CD4-positive, alpha-beta T cell treated with Interleukin-4 for 1 hour (primary cell): ENCODE data around the gene SMARCA2.

Source experiments
- DNase-seq, 2 donors: peaks; one replicate each; pipeline ENCODE4 v3.0.0-alpha.2; 2020 to 2022

SMARCA2 gene

DNA sequence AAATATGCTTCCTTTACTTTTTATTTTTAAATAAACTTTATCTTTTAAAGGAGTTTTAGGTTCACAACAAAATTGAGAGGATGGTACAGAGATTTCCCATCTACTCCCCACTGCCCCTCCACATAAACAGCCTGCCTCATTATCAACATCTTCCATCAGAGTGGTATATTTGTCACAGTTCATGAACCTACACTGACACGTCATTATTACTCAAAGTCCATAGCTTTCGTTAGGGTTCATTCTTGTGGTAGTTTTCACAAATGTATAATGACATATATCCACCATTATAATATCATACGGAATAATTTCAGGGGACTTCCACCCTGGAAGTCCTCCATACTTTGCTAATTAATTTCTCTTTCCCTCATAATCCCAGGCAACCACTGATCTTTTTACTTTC is 204.9 kb downstream of the SMARCA2 start:
- no peak for DNase-seq

- DNase-seq, result no peak
Observed at GRCh38 chr9:2227144-2227867, 212.2 kb downstream of the SMARCA2 start.

GRCh38 chr9:2228132-2228531 is 213.0 kb downstream of the SMARCA2 start:
- DNase-seq, result no peak

- DNase-seq, result no peak
Observed at GRCh38 chr9:2228641-2229040, 213.5 kb downstream of the SMARCA2 start.

- DNase-seq, result no peak
Observed at GRCh38 chr9:2229109-2229721, 214.1 kb downstream of the SMARCA2 start.

- DNase-seq, result no peak
Observed at GRCh38 chr9:2230362-2230761, 215.2 kb downstream of the SMARCA2 start.

GRCh38 chr9:2231101-2231500 is 216.0 kb downstream of the SMARCA2 start:
- DNase-seq, result no peak

DNA sequence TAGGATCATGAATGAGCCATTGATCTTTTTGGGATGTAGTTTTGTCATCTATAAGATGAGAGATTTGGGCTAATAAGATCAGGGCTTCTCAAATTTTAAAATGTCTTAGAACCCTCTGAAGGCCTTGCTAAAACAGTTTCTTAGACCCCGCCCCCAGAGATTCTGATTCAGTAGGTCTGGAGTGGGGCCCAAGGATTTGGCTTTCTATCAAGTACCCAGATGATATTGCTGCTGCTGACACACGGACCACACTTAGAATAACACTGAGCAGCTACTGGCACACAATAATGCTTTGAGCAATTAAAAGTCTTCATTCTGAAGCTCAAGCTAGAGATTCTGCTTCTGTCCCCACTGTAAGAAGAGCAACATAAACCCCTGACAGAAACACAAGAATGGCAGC is 216.7 kb downstream of the SMARCA2 start:
- no peak for DNase-seq

- DNase-seq, result no peak
Observed at GRCh38 chr9:2233274-2233673, 218.1 kb downstream of the SMARCA2 start.

- no peak for DNase-seq
Observed at GRCh38 chr9:2234371-2234893, 219.3 kb downstream of the SMARCA2 start.

- DNase-seq, result no peak
Observed at GRCh38 chr9:2235623-2236022, 220.5 kb downstream of the SMARCA2 start.

- no peak for DNase-seq
Observed at GRCh38 chr9:2236850-2237249, 221.7 kb downstream of the SMARCA2 start.

DNA sequence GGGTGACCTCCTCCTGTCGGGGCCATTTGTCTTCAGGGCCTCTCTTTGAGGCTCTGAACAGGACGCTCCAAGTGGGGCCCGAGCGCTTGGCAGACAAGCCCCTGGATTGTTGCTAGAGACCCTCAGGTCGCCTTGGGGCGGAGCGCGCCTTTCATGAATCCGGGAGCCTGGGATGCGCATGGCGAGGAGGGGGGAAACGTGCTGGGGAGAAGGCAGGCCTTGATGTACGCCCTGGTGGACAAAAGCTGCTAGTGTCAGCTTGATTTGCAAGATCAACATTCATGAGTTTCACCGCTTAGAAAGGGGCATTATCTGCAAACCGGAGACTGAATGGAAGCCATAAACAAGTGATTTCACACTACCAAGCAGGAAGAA is 226.3 kb downstream of the SMARCA2 start:
- no peak for DNase-seq

DNA sequence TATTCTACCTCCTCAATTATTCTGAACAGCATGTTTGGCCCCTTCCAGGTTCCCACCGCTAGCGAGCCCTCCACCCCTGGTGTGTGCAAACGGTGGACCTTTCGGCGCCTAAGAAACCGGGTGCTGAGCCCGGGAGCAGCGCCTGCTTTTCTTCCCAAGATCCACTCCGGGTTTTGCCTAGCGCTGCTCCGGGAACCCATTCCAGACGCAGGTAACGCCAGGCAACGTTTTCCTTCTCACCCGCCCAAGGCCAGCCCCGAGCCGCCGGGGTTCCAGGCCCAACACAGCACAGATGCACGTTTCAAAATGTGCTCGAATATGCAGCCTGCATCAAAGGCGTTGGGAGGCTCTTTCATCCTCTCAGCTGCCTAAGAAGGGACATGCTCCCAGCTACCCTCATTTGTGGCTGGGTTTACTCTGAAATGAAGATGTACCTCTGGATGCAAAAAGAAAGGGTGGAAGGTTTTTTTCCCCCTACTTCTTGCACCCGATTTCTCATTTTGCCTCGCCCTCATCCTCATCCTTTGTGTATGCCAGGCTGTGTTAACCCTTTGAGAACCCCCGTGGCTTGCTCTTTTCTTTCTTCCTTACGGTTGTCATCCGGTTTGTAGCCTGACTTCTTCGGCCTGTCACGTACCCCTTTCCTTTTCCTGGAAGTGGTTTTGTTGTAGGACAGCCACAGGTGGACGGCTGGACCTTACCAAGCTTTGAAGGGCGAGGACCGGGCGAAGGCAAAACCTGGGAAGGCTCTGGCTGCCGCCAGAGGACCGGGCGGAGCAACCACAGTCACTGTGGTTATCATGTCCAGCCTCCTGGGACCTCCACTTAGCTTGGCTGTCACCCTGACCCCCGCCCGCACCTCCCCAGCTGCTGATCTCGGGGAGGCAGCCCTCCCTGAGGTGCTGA is 226.9 kb downstream of the SMARCA2 start:
- DNase-seq, result peak; percentile 57 to 71

DNA sequence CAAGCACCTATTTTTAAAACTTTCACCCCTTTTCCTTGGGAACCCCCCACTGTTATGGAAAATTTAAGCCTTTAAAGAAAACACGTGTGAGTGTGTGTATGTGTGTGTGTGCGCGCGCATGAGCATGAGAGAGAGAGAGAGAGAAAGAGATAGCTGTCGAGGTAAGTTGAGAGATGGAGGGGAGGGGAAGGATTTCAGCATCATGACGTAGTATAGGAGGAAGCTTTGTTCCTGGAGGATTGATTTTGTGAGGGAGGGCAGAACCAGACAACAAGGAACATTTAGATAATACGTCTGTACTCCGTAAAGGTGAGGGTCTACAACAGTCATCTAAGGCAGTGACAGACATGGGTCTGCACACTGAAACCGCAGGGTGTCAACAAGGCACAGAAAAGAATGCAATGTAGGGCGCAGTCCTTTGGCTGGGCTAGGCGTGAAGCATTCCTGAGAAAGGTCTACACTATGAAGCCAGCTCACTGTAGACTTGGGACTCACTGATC is 227.7 kb downstream of the SMARCA2 start:
- DNase-seq, result no peak
